Renal cortex interstitium (tissue), 3 donors: ENCODE results near the gene LAS1L. TPM values are rescaled to one million over a fixed set of nuclear protein-coding genes. Genes with fewer than 3 reads are reported as not detected.

Source experiments
- polyA plus RNA-seq, 3 donors: library from polyadenylated mRNA; unstranded; fragments of 120-200 nt; gene quantifications; one replicate each; pipeline ENCODE4 v1.2.1, GENCODE V29; 2013; ENCODE audit not compliant: insufficient read length in 3 of 3

The LAS1L gene
- polyA plus RNA-seq, 3 donors = 46.8 to 52.3 (median 48.3) TPM

Other genes with a start within 250 kb of the LAS1L start
- 100 to 1,000 TPM; 222 to 236 (median 228) TPM for gene MSN, start 132.9 kb upstream of the LAS1L start, polyA plus RNA-seq